Keratinocyte (primary cell): ENCODE results near the gene PTPN14. TPM values are rescaled to one million over a fixed set of nuclear protein-coding genes. Genes with fewer than 3 reads are reported as not detected.

Experiments
- DNase-seq: peaks from one replicate; pipeline ENCODE4 v3.0.0-alpha.2; 2011; ENCODE audit warnings: low read depth, missing footprints, low spot score
- FAIRE-seq: peaks from 2 replicates; lab custom pipeline; 2011; peaks lifted over from hg19 to GRCh38; lab: Jason Lieb, UNC
- H2AFZ ChIP-seq: 2 replicates; pipeline ENCODE4 v1.6.0; 2012; ENCODE audit warnings: low read length, control low read depth, inconsistent platforms; ENCODE audit not compliant: control insufficient read depth
- H3K27ac ChIP-seq: 2 replicates; pipeline ENCODE4 v1.5.1; 2011; ENCODE audit warnings: low read length; ENCODE audit not compliant: control insufficient read depth, insufficient read depth
- H3K27me3 ChIP-seq: 3 replicates; pipeline ENCODE4 v1.6.0; 2011; ENCODE audit warnings: low read length; ENCODE audit not compliant: control insufficient read depth, insufficient read depth; ENCODE audit errors: extremely low read depth
- H3K36me3 ChIP-seq, 2 experiments: 2 replicates in 1 of 2; 3 replicates in 1 of 2; pipeline ENCODE4 v1.5.1; 2011; ENCODE audit warnings: low read length in 2 of 2, mild to moderate bottlenecking in 1 of 2; ENCODE audit not compliant: control insufficient read depth in 2 of 2, insufficient read depth in 2 of 2; ENCODE audit errors: extremely low read depth in 1 of 2
- H3K4me1 ChIP-seq: 3 replicates; pipeline ENCODE4 v1.5.1; 2011; ENCODE audit warnings: low read length; ENCODE audit not compliant: control insufficient read depth, insufficient read depth; ENCODE audit errors: extremely low read depth
- H3K4me2 ChIP-seq: 3 replicates; pipeline ENCODE4 v1.6.0; 2011; ENCODE audit warnings: low read depth, low read length; ENCODE audit not compliant: control insufficient read depth, insufficient read depth; ENCODE audit errors: extremely low read depth
- H3K4me3 ChIP-seq, 3 experiments: fragments of 200-600 bp in 1 of 3; sonication (generic) in 1 of 3; 2 replicates in 2 of 3; 3 replicates in 1 of 3; pipeline ENCODE4 v1.5.1; 2011 to 2016; ENCODE audit warnings: low read length in 3 of 3, mild to moderate bottlenecking in 3 of 3, control low read depth in 2 of 3, inconsistent platforms in 1 of 3, low read depth in 1 of 3, mixed read lengths in 1 of 3, mixed run types in 1 of 3, moderate library complexity in 1 of 3; ENCODE audit not compliant: control insufficient read depth in 2 of 3, insufficient read depth in 2 of 3; ENCODE audit errors: extremely low read depth in 1 of 3
- H3K79me2 ChIP-seq: 2 replicates; pipeline ENCODE4 v1.6.0; 2012; ENCODE audit warnings: low read length; ENCODE audit not compliant: control insufficient read depth, insufficient read depth
- H3K9ac ChIP-seq: 3 replicates; pipeline ENCODE4 v1.6.0; 2011; ENCODE audit warnings: low read length; ENCODE audit not compliant: control insufficient read depth, insufficient read depth; ENCODE audit errors: extremely low read depth
- H3K9me1 ChIP-seq: 3 replicates; pipeline ENCODE4 v1.6.0; 2011; ENCODE audit warnings: low read length; ENCODE audit not compliant: control insufficient read depth, insufficient read depth; ENCODE audit errors: extremely low read depth
- H3K9me3 ChIP-seq: 2 replicates; pipeline ENCODE4 v1.5.1; 2012; ENCODE audit warnings: low read depth, low read length; ENCODE audit not compliant: control insufficient read depth
- H4K20me1 ChIP-seq: 3 replicates; pipeline ENCODE4 v1.6.0; 2011; ENCODE audit warnings: low read length; ENCODE audit not compliant: control insufficient read depth, insufficient read depth; ENCODE audit errors: extremely low read depth
- EZH2 ChIP-seq: IDR thresholded peaks from one replicate; pipeline ENCODE4 v1.6.1; 2012; ENCODE audit warnings: inconsistent platforms, mild to moderate bottlenecking, low read length, moderate library complexity
- dilution Hi-C: fragments of 300-500 bp; cut with MboI; formaldehyde crosslinking; loops from one replicate; pipeline ENCODE4 v1.7.0; 2020; ENCODE audit warnings: low sequenced_read_pairs; ENCODE audit not compliant: extremely low pct_ligation_motif_present
- polyA plus RNA-seq, 5 experiments: library from polyadenylated mRNA; depleted of rRNA in 3 of 5; stranded (reverse) in 3 of 5; stranded (forward) in 1 of 5; unstranded in 1 of 5; fragments of >200 nt; gene quantifications; 1 replicate in 1 of 5; 2 replicates in 3 of 5; 3 replicates in 1 of 5; pipeline versions ENCODE4 v1.2.1 to v1.2.3, GENCODE V29; 2011 to 2012; ENCODE audit warnings: missing spikeins in 2 of 5, low read depth in 1 of 5, low replicate concordance in 1 of 5
- TF ChIP-seq, protein P1 (sequence below), 3 experiments: IDR thresholded peaks in 1 of 3; conservative IDR thresholded peaks in 1 of 3; optimal IDR thresholded peaks in 1 of 3; 2 replicates in 2 of 3; 3 replicates in 1 of 3; pipeline versions ENCODE3 to v1.5.1; 2011; ENCODE audit warnings: low read length in 3 of 3, mild to moderate bottlenecking in 3 of 3, moderate library complexity in 2 of 3, control low read depth in 1 of 3, inconsistent platforms in 1 of 3; ENCODE audit not compliant: insufficient read depth in 2 of 3; ENCODE audit errors: extremely low read depth in 1 of 3

PTPN14 gene
- polyA plus RNA-seq, 1 donor (not counting 4 experiments of a cell fraction or from before 2014, with no cell fraction given), result 29.9 TPM

DNA sequence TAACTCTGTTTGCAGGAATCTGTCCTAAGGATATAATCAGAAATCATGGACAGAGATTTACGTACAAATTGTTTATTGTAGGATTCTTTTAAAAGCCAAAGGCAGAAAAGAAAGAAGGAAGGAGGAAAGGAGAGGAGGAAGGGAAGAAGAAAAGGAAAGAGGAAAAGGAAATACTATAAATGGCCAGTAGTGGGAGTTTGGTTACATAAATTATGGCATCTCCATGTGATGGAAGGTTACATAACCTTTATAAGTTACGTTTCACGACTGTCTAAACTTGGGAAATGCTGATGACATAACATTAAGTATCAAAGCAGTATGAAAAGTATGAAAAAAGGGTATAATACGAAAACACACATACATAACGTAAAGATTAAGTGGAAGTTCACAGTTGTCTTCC, 231.5 kb downstream of the PTPN14 start:
- Histone ChIP-seq H3K27me3 (no peaks in the 10 kb centered on the region), H3K27ac (no peak overlapping the region), H3K4me1 (no peaks in the 10 kb centered on the region), H3K4me3 (no peak overlapping the region), H2AFZ (no peak overlapping the region), H3K9me1 (no peaks in the 10 kb centered on the region), H3K4me2 (no peak overlapping the region), H4K20me1 (no peaks in the 10 kb centered on the region), H3K9ac (no peak overlapping the region), H3K9me3 (no peaks in the 10 kb centered on the region), H3K36me3 (peaks cover 10 to 13% of the 10 kb centered on the region in 2 experiments), H3K79me2 (no peaks in the 10 kb centered on the region)
- dilution Hi-C loops, result no loop called here
- FAIRE-seq (no peak), DNase-seq (no peak)
- TF ChIP-seq EZH2, result no peak
- TF ChIP-seq, protein P1, sequence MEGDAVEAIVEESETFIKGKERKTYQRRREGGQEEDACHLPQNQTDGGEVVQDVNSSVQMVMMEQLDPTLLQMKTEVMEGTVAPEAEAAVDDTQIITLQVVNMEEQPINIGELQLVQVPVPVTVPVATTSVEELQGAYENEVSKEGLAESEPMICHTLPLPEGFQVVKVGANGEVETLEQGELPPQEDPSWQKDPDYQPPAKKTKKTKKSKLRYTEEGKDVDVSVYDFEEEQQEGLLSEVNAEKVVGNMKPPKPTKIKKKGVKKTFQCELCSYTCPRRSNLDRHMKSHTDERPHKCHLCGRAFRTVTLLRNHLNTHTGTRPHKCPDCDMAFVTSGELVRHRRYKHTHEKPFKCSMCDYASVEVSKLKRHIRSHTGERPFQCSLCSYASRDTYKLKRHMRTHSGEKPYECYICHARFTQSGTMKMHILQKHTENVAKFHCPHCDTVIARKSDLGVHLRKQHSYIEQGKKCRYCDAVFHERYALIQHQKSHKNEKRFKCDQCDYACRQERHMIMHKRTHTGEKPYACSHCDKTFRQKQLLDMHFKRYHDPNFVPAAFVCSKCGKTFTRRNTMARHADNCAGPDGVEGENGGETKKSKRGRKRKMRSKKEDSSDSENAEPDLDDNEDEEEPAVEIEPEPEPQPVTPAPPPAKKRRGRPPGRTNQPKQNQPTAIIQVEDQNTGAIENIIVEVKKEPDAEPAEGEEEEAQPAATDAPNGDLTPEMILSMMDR (optimal IDR thresholded peaks at IDR 0.05 in 1 of 3, IDR thresholded peaks at IDR 0.05 in 1 of 3, conservative IDR thresholded peaks at IDR 0.05 in 1 of 3; ENCODE audit: extremely low read depth in 1 of 3, insufficient read depth in 2 of 3, low read length in 3 of 3), result no peak

DNA sequence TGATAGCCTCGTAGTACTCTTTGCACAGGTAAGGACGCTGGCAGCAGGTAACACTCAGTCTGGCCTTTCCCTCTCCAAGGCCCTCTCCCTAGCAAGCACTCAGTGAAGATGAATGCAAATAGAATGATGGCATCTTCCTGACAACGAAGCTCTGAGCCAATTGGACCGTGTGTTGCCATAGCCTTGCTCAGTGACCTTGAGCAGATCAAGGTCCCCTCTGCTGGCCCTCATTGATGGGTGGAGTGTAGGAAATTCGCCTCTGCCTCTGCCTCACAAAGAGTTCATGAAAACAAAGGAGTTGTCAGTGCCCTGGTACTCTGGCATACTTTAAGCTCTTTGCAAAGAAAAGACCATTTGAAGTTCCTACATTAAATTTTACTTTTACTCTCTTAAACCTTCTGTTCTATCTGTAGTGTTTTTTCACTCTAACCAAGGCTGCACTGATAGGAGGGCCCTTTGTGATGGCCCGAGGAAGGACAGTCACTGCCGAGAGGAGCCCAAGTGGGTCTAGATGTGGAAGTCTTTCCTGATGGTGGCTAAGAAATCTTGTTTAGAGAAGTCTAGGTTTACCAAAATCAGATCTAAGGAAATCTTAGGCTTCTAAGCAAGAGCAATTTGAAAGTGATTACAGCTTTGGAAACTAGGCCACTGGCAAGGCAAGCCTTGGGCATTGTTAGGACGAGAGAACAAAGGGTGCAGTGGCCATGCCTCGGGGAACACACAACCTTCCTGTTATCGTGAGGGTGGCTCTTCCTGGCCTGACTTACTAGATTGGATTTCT, 232.3 kb downstream of the PTPN14 start:
- TF ChIP-seq EZH2, result no peak
- TF ChIP-seq, protein P1 (optimal IDR thresholded peaks at IDR 0.05 in 1 of 3, IDR thresholded peaks at IDR 0.05 in 1 of 3, conservative IDR thresholded peaks at IDR 0.05 in 1 of 3; ENCODE audit: extremely low read depth in 1 of 3, insufficient read depth in 2 of 3, low read length in 3 of 3), result no peak
- H3K9me3 ChIP-seq, result no peaks in the 10 kb centered on the region
- no peaks in the 10 kb centered on the region for H3K27me3 ChIP-seq
- no peak overlapping the region for H3K4me3 ChIP-seq
- H3K79me2 ChIP-seq, result no peaks in the 10 kb centered on the region
- H2AFZ ChIP-seq, result no peak overlapping the region
- dilution Hi-C loops, result no loop called here
- DNase-seq (no peak), FAIRE-seq (no peak)
- H3K27ac ChIP-seq, result no peak overlapping the region
- no peaks in the 10 kb centered on the region for H3K4me1 ChIP-seq
- H3K9me1 ChIP-seq, result no peaks in the 10 kb centered on the region
- peaks cover 10 to 13% of the 10 kb centered on the region in 2 experiments for H3K36me3 ChIP-seq
- no peak overlapping the region for H3K9ac ChIP-seq
- H3K4me2 ChIP-seq, result no peak overlapping the region
- H4K20me1 ChIP-seq, result no peaks in the 10 kb centered on the region
